Measurements from ENCODE around the gene MYO9B. TPM values are rescaled to one million over a fixed set of nuclear protein-coding genes. Genes with fewer than 3 reads are reported as not detected.

The MYO9B gene
- total and polyA plus RNA-seq, 9 of the 15 experiments (the other 6 are each of a cell fraction or from before 2014, with no cell fraction given) = 2.4 to 77.6 (median 23.0) TPM

- no peak for TF ChIP-seq ZNF609 (CRISPR knock-in tag; IDR thresholded peaks at IDR 0.05; ENCODE audit: borderline replicate concordance)
- no peak for TF ChIP-seq MCM3 (IDR thresholded peaks at IDR 0.05)
- 0 out of 2 replicates have a peak, but pooled peaks have one; percentile 56 for TF ChIP-seq ZNF143 (CRISPR knock-in tag; IDR thresholded peaks at IDR 0.05)
- TF ChIP-seq MTA2 (IDR thresholded peaks at IDR 0.05; ENCODE audit: low read depth) = no peak
- TF ChIP-seq ZBTB43 (CRISPR knock-in tag; IDR thresholded peaks at IDR 0.05) = no peak; the same call in 1 of the 2 replicates
- no peak for TF ChIP-seq COPS2 (conservative IDR thresholded peaks at IDR 0.05)
- TF ChIP-seq ZNF140 (CRISPR knock-in tag; IDR thresholded peaks at IDR 0.05) = no peak
- no peak for TF ChIP-seq ETS2 (tag; IDR thresholded peaks at IDR 0.05; ENCODE audit: borderline replicate concordance, poor library complexity, severe bottlenecking)
- TF ChIP-seq ZBTB33 (CRISPR knock-in tag; IDR thresholded peaks at IDR 0.05) = 0 out of 2 replicates have a peak, but pooled peaks have one; percentile 3
- no peak for TF ChIP-seq ZNF174 (CRISPR knock-in tag; IDR thresholded peaks at IDR 0.05)
- TF ChIP-seq GATAD2B (IDR thresholded peaks at IDR 0.05; ENCODE audit: borderline replicate concordance) = no peak; the same call in 1 of the 2 replicates
- TF ChIP-seq ZNF133 (CRISPR knock-in tag; IDR thresholded peaks at IDR 0.05) = no peak
These were observed 139.8 kb downstream of the MYO9B start, which contains the start of gene USE1 (continued) for GRCh38 chr19:17215127-17215971.
